ENCODE data around the gene ABCC4.

ABCC4 gene

GRCh38 chr13:94992036-94992960, 309.0 kb downstream of the ABCC4 start:
- no peak for DNase-seq (ENCODE audit: low read depth in 2 of 2)

GRCh38 chr13:94988654-94989053, 312.6 kb downstream of the ABCC4 start:
- no peak for DNase-seq (ENCODE audit: low read depth in 2 of 2)

- DNase-seq (ENCODE audit: low read depth in 2 of 2), result no peak
Measured at GRCh38 chr13:94987869-94988268, 313.4 kb downstream of the ABCC4 start.

DNA sequence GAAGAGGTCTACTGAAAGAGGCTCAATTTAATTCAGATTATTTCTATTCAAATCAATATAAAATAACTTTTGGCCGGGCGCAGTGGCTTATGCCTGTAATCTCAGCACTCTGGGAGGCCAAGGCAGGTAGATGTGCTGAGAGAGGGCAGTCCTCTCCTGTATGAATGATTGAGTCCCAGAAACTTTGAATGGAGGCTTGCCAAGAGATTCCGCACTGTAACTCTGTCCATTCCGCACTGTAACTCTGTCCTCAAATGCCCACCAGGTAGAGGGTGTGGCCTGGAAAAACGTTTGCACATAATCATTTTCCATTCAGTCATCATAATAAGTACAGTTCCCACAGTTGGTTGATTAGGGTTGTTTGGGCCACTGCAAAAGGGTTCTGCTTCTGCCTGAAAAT, 314.2 kb downstream of the ABCC4 start:
- no peak for DNase-seq (ENCODE audit: low read depth in 2 of 2)

DNA sequence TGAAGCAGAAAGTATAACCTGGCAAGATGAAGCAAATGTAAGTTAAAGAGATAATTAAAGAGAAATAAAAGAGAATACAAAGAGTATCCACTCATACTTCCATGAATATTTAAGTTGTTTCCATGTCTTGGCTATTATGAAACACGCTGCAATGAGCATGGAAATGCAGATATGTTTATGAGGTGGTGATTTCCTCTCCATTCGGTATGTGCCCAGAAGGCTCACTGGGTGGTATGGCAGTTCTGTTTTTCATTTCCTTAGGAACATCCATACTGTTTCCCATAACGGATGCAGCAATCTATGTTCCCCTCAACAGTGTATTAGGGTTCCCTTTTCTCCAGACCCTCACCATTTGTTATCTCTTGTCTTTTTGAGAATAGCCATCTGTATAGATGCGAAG, 316.3 kb downstream of the ABCC4 start:
- no peak for DNase-seq (ENCODE audit: low read depth in 2 of 2)

DNA sequence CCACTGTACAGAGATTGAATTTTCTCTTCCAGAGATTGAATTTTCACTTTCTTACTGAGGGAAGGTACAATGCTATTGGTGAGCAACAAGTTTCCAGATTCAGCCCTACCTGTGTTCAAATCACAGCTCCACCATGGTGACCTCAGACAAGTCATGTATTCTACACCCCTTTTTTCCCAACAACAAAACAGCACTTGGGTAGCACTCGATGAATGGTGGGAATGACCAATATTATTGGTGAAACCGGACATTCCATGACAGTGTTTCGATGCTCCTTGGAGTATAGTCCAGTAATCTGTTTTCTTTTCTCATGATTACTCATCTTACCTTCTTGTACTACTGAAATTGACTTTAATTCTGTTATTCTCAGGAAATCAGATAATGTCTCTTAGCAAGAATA, 322.7 kb downstream of the ABCC4 start:
- no peak for DNase-seq (ENCODE audit: low read depth in 2 of 2)

DNA sequence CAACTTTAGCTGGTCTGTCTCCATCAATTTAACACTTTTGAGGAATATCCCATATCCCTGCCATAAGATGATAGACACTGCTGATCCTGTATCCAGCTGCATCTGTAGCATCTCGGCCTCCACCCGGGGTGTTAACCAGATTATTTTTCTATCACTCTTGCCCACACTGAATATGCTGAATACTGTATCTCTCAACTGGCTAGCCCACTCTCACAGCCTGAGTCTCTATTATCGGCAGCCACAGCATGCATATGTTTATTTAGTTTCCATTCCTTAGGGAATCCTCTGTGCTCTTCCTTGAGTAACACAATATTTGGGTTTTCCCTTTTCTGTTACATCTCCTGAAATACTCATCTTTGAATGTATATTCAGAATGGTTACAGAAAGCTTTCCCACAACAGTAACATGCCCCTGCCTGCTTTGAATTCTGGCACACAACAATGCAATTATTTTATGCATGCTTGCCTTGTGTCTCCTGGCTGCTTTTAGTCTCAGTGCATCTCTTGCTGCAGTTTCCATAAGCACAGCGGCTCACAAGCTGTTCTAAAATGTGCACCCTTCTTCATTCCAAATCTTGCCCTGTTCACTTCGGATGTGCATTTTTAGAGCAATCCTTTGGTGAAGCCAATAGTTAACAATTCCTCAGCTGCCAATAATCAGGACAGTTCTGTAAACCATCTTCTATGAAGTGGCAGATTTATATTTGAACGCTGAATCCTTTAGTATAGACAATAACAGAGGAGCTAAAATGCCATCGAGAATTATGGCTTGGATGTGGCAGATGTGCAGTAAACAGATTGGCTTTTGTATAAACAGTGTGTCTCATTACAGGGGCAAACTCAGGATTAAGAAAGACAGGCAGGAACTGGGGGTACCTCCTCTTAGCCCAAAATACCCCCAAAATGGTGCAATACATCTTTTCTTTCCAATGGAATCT, 327.0 kb downstream of the ABCC4 start:
- DNase-seq (ENCODE audit: low read depth in 2 of 2), result no peak

- no peak for DNase-seq (ENCODE audit: low read depth in 2 of 2)
Measured at GRCh38 chr13:94972262-94972661, 329.0 kb downstream of the ABCC4 start.

Data from stimulated activated CD8-positive, alpha-beta memory T cell treated with anti-CD3 and anti-CD28 coated beads, Interleukin-15, amount 100 ng/mL, for 4 hours (primary cell).